Stomach (tissue), 9 donors: ENCODE data around the gene RIN1. TPM values are rescaled to one million over a fixed set of nuclear protein-coding genes. Genes with fewer than 3 reads are reported as not detected.

Source experiments
- DNase-seq, 2 donors: peaks; one replicate each; pipeline versions ENCODE4 v3.0.0 to v3.0.0-alpha.2; 2013 to 2019
- H3K27ac ChIP-seq, 5 donors: fragments of 200-600 bp in 4 of 5; sonication (generic) in 4 of 5; one replicate each; pipeline ENCODE4 v1.5.1; 2013 to 2019; ENCODE audit warnings: mild to moderate bottlenecking in 1 of 5, moderate library complexity in 1 of 5
- H3K27me3 ChIP-seq, 3 donors: fragments of 200-600 bp; sonication (generic); one replicate each; pipeline ENCODE4 v1.5.1; 2017 to 2019; ENCODE audit warnings: mixed run types in 1 of 3
- H3K36me3 ChIP-seq, 4 donors: fragments of 200-600 bp; sonication (generic); 1 replicate in 3 of 4; 2 replicates in 1 of 4; pipeline ENCODE4 v1.5.1; 2016 to 2019
- H3K4me1 ChIP-seq, 4 donors: fragments of 200-600 bp; sonication (generic); one replicate each; pipeline ENCODE4 v1.5.1; 2016 to 2019
- H3K4me3 ChIP-seq, 4 donors: fragments of 200-600 bp; sonication (generic) in 3 of 4; one replicate each; pipeline ENCODE4 v1.5.1; 2016 to 2019; ENCODE audit warnings: mild to moderate bottlenecking in 1 of 4
- H3K9me3 ChIP-seq, 4 donors: fragments of 200-600 bp; sonication (generic); one replicate each; pipeline ENCODE4 v1.5.1; 2016 to 2019
- CTCF ChIP-seq, 7 experiments: fragments of 450-650 bp in 4 of 7; fragments of 200-600 bp in 3 of 7; sonication (generic) in 3 of 7; IDR thresholded peaks; one replicate each; pipeline ENCODE4 v1.5.1; 2016 to 2019; ENCODE audit warnings: antibody characterized with exemption in 7 of 7, control low read depth in 2 of 7, mild to moderate bottlenecking in 1 of 7
- EP300 ChIP-seq: sonication (generic); formaldehyde crosslinking; IDR thresholded peaks from one replicate; pipeline ENCODE4 v1.6.1; 2017; ENCODE audit warnings: antibody characterized with exemption
- POLR2A ChIP-seq, 4 donors: fragments of 450-650 bp; IDR thresholded peaks; one replicate each; pipeline ENCODE4 v1.6.1; 2016; ENCODE audit warnings: antibody characterized with exemption in 4 of 4, control low read depth in 2 of 4, mild to moderate bottlenecking in 1 of 4, moderate library complexity in 1 of 4
- POLR2AphosphoS5 ChIP-seq, 3 donors: sonication (generic); formaldehyde crosslinking; IDR thresholded peaks; one replicate each; pipeline ENCODE4 v1.6.1; 2016; ENCODE audit warnings: antibody characterized with exemption in 3 of 3
- WGBS, 5 donors: extraction: QIAGEN DNeasy Blood & Tissue Kit in 3 of 5; methylation state at CpG; one replicate each; pipeline versions ENCODE4 v1.1.5 to v1.1.7; 2013 to 2018; 5-methylcytosine and 5-hydroxymethylcytosine counted together
- intact Hi-C: fragments of 100-400 bp; cut with DNase I; formaldehyde crosslinking; loops from one replicate; pipeline ENCODE4 v1.15.1; 2023; ENCODE audit warnings: low total_unique reads
- polyA plus RNA-seq, 3 donors: library from polyadenylated mRNA; stranded (reverse); fragments of 200-250 nt; gene quantifications; one replicate each; pipeline ENCODE4 v1.2.3, GENCODE V29; 2013
- total RNA-seq, 5 donors: library from RNA; depleted of rRNA; stranded (reverse); fragments of >200 nt; gene quantifications; one replicate each; pipeline versions ENCODE4 v1.1.0 to v1.2.3, GENCODE V29; 2014 to 2016
- donor health status: healthy with polysubstance abuse.
- donor health status: Bipolar disorder and iron deficiency.
- donor health status: healthy.

The RIN1 gene
- total and polyA plus RNA-seq, 8 donors = 0.58 to 26.4 (median 9.2) TPM

GRCh38 chr11:66317322-66317722 is 18.9 kb downstream of the RIN1 start:
- WGBS, 5 donors = 21 to 33% (median 29%) methylated on average over 11 to 14 of the region's 14 CpGs
- TF ChIP-seq POLR2A (IDR thresholded peaks at IDR 0.05) (no peak), EP300 (no peak), POLR2AphosphoS5 (IDR thresholded peaks at IDR 0.05) (no peak), CTCF (IDR thresholded peaks at IDR 0.05) (no peak)
- DNase-seq = peak in 1 of 2 donors; percentile 81
- intact Hi-C loops = loop anchor here (10.0 kb wide), 1 partner anchor 67 kb away; no protein-coding TSS in a partner anchor
- Histone ChIP-seq H3K4me1 (peaks cover 45 to 63% (median 61%) of the 10 kb centered on the region in 4 donors), H3K27ac (peak overlapping the region; percentile 65 to 94 (median 84)), H3K36me3 (no peaks in the 10 kb centered on the region), H3K4me3 (peak overlapping the region; percentile 46 to 56 (median 52)), H3K9me3 (no peaks in the 10 kb centered on the region), H3K27me3 (peaks cover 0 to 12% (median 0%) of the 10 kb centered on the region in 3 donors)

- WGBS, 5 donors = 3 to 27% (median 21%) methylated on average over 8 to 29 of the region's 29 CpGs
- intact Hi-C loops = loop anchor here (10.0 kb wide), 1 partner anchor 68 kb away; no protein-coding TSS in a partner anchor
- Histone ChIP-seq H3K27me3 (peaks cover 0 to 12% (median 0%) of the 10 kb centered on the region in 3 donors), H3K4me1 (peaks cover 45 to 64% (median 62%) of the 10 kb centered on the region in 4 donors), H3K36me3 (no peaks in the 10 kb centered on the region), H3K4me3 (peak within 1 kb of the TSS; percentile 46 to 56 (median 52)), H3K9me3 (no peaks in the 10 kb centered on the region), H3K27ac (peak within 1 kb of the TSS; percentile 65 to 94 (median 84))
- TF ChIP-seq POLR2A (IDR thresholded peaks at IDR 0.05) (no peak), POLR2AphosphoS5 (IDR thresholded peaks at IDR 0.05) (no peak), EP300 (no peak), CTCF (IDR thresholded peaks at IDR 0.05) (no peak)
- peak in 1 of 2 donors; percentile 94 for DNase-seq
These were observed 19.4 kb downstream of the RIN1 start, which contains the start of gene CD248 for GRCh38 chr11:66316849-66317251. TSS of gene CD248 (minus strand) at chr11:66317044. CDS start at chr11:66317027, 17 bp downstream.

DNA sequence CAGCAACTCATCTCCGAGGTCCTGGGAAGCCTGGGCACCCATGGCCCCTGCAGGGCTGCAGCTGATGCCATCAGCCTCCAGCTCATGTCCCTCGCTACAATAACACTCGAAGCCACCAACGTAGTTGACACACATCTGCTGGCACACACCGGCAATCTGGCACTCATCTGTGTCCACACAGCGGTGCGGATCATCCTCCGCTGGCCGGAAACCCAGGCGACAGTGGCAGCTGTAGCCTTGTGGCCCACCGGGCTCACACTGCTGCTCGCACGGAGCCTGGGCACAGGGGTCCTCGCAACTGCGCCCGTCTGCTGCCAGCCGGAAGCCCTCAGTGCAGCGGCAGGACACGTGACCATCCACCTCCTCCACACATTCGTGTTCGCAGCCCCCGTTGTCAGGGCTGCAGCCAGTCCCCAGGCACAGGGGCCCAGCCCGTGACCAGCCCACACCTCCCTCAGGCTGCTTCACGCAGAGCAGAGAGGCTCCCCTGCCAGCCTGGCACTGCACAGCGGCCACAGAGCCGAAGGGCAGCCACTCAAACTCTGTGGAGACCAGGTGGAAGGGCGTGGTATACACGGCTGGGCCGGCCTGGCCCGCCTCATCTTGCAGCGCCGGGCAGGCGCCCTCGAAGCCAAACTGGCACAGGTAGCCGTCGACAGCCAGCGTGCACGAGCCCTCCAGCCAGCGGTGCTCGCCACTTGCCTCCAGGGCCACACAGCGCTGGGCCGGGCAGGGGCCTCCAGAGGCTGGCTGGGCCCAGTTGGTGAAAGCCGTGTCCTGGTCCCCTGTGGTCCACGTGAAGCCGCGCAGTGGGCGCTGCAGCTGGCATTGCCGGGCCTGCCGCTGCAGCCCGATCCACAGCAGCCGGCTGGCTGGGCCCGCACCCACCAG is 20.1 kb downstream of the RIN1 start:
- H3K4me3 ChIP-seq = peak overlapping the region; percentile 46 to 56 (median 52)
- intact Hi-C loops = loop anchor here (10.0 kb wide), 1 partner anchor 69 kb away; no protein-coding TSS in a partner anchor
- 61 to 76% (median 66%) methylated on average over 30 to 52 of the region's 52 CpGs for WGBS, 5 donors
- peaks cover 0 to 12% (median 0%) of the 10 kb centered on the region in 3 donors for H3K27me3 ChIP-seq
- DNase-seq = peak in 1 of 2 donors; percentile 47
- no peak for TF ChIP-seq POLR2A (IDR thresholded peaks at IDR 0.05)
- TF ChIP-seq EP300 = no peak
- no peak for TF ChIP-seq CTCF (IDR thresholded peaks at IDR 0.05)
- H3K27ac ChIP-seq = peak overlapping the region; percentile 53 to 94 (median 84)
- no peaks in the 10 kb centered on the region for H3K36me3 ChIP-seq
- H3K4me1 ChIP-seq = peaks cover 48 to 69% (median 65%) of the 10 kb centered on the region in 4 donors
- no peaks in the 10 kb centered on the region for H3K9me3 ChIP-seq

GRCh38 chr11:66315498-66315885 is 20.7 kb downstream of the RIN1 start:
- Histone ChIP-seq H3K27me3 (peaks cover 0 to 12% (median 0%) of the 10 kb centered on the region in 3 donors), H3K4me3 (peak overlapping the region; percentile 46 to 56 (median 52)), H3K4me1 (peaks cover 48 to 69% (median 65%) of the 10 kb centered on the region in 4 donors), H3K36me3 (no peaks in the 10 kb centered on the region), H3K27ac (peak overlapping the region in 4 of 5 donors; percentile 84 to 94 (median 86)), H3K9me3 (no peaks in the 10 kb centered on the region)
- DNase-seq = no peak
- intact Hi-C loops = loop anchor here (10.0 kb wide), 1 partner anchor 69 kb away; no protein-coding TSS in a partner anchor
- no peak for TF ChIP-seq POLR2A (IDR thresholded peaks at IDR 0.05)
- no peak for TF ChIP-seq CTCF (IDR thresholded peaks at IDR 0.05)
- TF ChIP-seq EP300 = no peak
- TF ChIP-seq POLR2AphosphoS5 (IDR thresholded peaks at IDR 0.05) = no peak
- 76 to 84% (median 79%) methylated on average over 9 to 14 of the region's 14 CpGs for WGBS, 5 donors
